Measurements from ENCODE around the gene UBN2.
"Not testable (repeated sequence)": the region's sequence is repeated elsewhere in the genome, so short reads cannot be mapped to it uniquely, and the experiment has no call there.

UBN2 gene

GRCh38 chr7:139300390-139300789, 69.4 kb downstream of the UBN2 start:
- no peak for DNase-seq

GRCh38 chr7:139304517-139304916, 73.5 kb downstream of the UBN2 start:
- no peak for DNase-seq

- no peak for DNase-seq
These were observed 87.0 kb downstream of the UBN2 start for GRCh38 chr7:139317939-139318505.

- DNase-seq: no peak
These were observed 90.2 kb downstream of the UBN2 start for GRCh38 chr7:139321071-139321745.

GRCh38 chr7:139324709-139325108, 93.7 kb downstream of the UBN2 start:
- DNase-seq: not testable (repeated sequence)

GRCh38 chr7:139328375-139328774, 97.3 kb downstream of the UBN2 start:
- DNase-seq: no peak

- no peak for DNase-seq
These were observed 98.1 kb downstream of the UBN2 start for GRCh38 chr7:139329119-139329518.

- DNase-seq: no peak
These were observed 99.4 kb downstream of the UBN2 start for GRCh38 chr7:139330333-139331030.

- DNase-seq: no peak
These were observed 101.8 kb downstream of the UBN2 start for GRCh38 chr7:139332697-139333359.

GRCh38 chr7:139333443-139333842, 102.4 kb downstream of the UBN2 start:
- not testable (repeated sequence) for DNase-seq

GRCh38 chr7:139334399-139335150, 103.5 kb downstream of the UBN2 start:
- DNase-seq: no peak

- no peak for DNase-seq
These were observed 108.0 kb downstream of the UBN2 start for GRCh38 chr7:139339025-139339424.

GRCh38 chr7:139339698-139340036, 108.6 kb downstream of the UBN2 start:
- DNase-seq: no peak

GRCh38 chr7:139340037-139340807, 109.2 kb downstream of the UBN2 start:
- peak; percentile 98 for DNase-seq

GRCh38 chr7:139340808-139341057, 109.7 kb downstream of the UBN2 start:
- no peak for DNase-seq

GRCh38 chr7:139341058-139341775, 110.2 kb downstream of the UBN2 start, which contains the start of gene FMC1:
Gene FMC1, plus strand, starts transcription at chr7:139341337. Its CDS starts 48 bp downstream, at chr7:139341385.
- peak; percentile 86 for DNase-seq

GRCh38 chr7:139341776-139342226, 110.8 kb downstream of the UBN2 start:
- DNase-seq: no peak

- DNase-seq: no peak
These were observed 114.0 kb downstream of the UBN2 start for GRCh38 chr7:139345042-139345441.

GRCh38 chr7:139351027-139351426, 120.0 kb downstream of the UBN2 start:
- DNase-seq: no peak

- DNase-seq: no peak
These were observed 123.7 kb downstream of the UBN2 start for GRCh38 chr7:139354729-139355128.

GRCh38 chr7:139355320-139355719, 124.3 kb downstream of the UBN2 start:
- DNase-seq: no peak

All from CD4-positive, alpha-beta T cell treated with Interleukin-6 for 4 hours (primary cell).